HG03280 (cell line): ENCODE data around the gene ARFGEF3.

ENCODE experiments used
- ATAC-seq: cut with Tn5 transposase; IDR thresholded peaks from one replicate; pipeline ENCODE4 v1.9.1; 2021; ENCODE audit warnings: mild to moderate bottlenecking, moderate library complexity; ENCODE audit not compliant: unreplicated experiment

ARFGEF3 gene

DNA sequence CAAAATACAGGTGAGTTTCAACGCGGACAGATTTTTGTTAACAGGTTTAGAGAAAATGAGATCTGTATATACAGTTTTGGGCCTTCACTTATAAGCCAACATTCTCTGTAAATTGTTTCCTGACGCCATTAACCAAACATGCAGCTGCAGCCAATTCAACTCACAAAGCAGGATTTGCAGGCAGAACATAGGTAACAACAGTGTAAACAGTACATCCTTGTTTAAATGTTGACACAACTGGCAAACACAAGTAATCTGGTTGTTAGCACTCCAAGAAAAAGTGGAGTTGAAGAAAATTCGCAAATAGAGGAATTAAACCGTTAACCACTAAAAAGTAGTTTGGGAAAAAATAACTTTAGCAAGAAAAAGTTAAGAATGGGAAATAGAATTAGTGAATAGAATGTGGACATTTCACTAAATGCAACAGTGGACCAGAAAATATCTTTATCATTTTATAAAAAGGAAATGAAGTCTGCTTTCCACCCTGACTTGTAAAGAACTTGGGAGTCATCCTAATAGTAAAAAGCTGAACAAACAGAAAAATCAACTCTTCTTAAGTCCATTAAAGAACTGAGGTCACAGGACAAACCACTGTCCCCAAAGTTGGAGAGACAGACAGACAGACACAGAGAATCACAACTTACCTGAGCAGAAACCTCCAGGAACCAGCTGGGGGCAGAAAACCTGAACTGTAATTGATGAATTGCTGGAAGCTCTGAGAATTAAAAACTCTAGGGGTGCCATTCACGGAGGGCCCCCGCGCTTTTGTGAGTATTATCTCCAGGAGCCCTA lies 226.0 kb downstream of the ARFGEF3 start:
- ATAC-seq = no peak

DNA sequence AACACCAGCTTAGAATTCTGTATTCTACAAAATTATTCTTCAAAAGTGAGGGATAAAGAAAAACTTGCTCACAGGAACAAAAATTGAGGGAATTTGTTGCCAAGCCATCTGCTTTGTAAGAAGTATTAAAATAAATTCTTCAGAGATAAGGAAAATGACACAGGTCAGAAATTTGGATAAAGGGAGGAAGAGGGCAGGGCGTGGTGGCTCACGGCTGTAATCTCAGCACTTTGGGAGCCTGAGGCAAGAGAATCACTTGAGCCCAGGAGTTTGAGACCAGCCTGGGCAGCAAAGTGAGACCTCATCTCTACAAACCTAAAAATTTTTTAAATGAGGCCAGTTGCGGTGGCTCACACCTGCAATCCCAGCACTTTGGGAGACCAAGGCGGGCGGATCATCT lies 227.8 kb downstream of the ARFGEF3 start:
- ATAC-seq = no peak
